RWPE1 (cell line): Measurements from ENCODE around the gene CDA.

ENCODE experiments used
- CTCF ChIA-PET: fragments of 350-600 bp; sonication (Branson Sonifier 250); formaldehyde crosslinking; extraction: SDS; loops from one replicate; lab custom pipeline; 2021; lab: Yijun Ruan, JAX
- POLR2A ChIA-PET: fragments of 400-600 bp; formaldehyde crosslinking; extraction: SDS; loops from one replicate; lab custom pipeline; 2020; ENCODE audit warnings: antibody characterized with exemption; ENCODE audit not compliant: low non-redundant PET; lab: Yijun Ruan, JAX
- DNase-seq: peaks from one replicate; pipeline ENCODE4 v3.0.0; 2012; ENCODE audit warnings: low spot score
- H3K27ac ChIP-seq: fragments of 450-650 bp; 2 replicates; pipeline ENCODE4 v1.5.1; 2017
- CTCF ChIP-seq: fragments of 450-650 bp; conservative IDR thresholded peaks from 2 replicates; pipeline ENCODE4 v1.5.1; 2017; ENCODE audit warnings: low read depth, mild to moderate bottlenecking

Gene CDA

GRCh38 chr1:20555025-20555757 is 33.7 kb upstream of the CDA start:
- CTCF ChIA-PET: no interaction called here
- H3K27ac ChIP-seq: no peak overlapping the region
- TF ChIP-seq CTCF: no peak
- POLR2A ChIA-PET: no interaction called here
- DNase-seq: no peak

DNA sequence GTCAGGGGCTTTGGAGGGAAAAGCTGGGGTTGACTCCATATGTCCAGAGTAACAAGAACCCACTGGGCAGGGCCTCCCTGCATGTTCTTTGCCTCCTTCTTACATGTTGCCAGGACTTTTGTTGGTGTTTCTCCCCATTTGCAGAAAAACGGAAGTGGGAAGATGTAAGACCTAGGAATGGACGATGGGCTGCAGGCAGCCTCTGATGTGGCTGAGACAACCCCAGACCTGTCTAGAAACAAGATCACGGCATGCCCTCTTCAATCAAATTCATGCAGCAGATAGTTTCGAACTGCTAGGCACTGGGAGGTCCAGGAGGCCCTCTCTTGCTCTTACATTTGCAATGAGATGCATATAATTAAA is 33.2 kb upstream of the CDA start:
- POLR2A ChIA-PET: no interaction called here
- DNase-seq: no peak
- CTCF ChIA-PET: no interaction called here
- no peak overlapping the region for H3K27ac ChIP-seq
- no peak for TF ChIP-seq CTCF

DNA sequence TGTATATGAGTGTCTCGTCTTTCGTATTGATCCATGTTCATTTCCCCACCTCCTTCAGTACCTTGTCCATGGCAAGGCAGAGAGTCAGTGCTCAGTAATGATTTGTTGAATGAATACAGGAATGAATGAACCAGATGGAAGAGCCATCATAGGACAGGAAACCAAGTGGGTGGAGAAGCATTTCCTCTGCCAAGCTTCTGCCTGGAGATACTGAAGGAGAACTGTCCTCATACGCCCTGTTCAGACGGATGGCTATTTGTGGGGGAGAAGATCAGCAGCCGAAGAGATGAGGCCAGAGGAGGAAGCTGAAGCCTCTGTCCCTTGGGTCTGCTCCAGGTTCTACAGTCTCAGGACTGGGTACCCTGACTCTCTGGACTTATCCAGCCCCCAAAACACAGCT is 30.7 kb upstream of the CDA start:
- CTCF ChIA-PET: no interaction called here

GRCh38 chr1:20560966-20561365 is 27.9 kb upstream of the CDA start:
- ChIA-PET CTCF (no interaction called here), POLR2A (no interaction called here)
- no peak overlapping the region for H3K27ac ChIP-seq
- no peak for TF ChIP-seq CTCF
- no peak for DNase-seq

More for the DNA sequence above, 30.7 kb upstream of the CDA start:
- DNase-seq: no peak
- TF ChIP-seq CTCF: no peak
- H3K27ac ChIP-seq: no peak overlapping the region
- POLR2A ChIA-PET: no interaction called here

DNA sequence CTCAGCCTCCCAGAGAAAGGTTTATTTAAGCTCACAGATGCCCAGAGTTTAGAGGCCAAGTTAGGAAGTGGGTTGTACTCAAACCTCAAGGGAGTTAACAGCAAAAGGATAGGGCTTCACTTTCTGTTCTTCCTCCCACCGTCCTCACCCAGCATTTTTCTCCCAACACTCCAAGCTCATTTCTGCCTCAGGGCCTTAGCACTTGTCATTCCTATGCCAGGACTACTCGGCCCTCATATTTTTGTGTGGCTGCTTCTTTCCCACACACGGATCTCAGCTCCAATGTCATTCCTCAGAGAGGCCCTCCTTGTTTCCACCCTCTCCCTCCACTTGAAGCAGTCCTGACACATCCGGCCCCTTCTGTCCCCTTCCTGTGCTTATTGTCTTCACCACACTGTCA is 23.7 kb upstream of the CDA start:
- no peak overlapping the region for H3K27ac ChIP-seq
- no peak for TF ChIP-seq CTCF
- ChIA-PET POLR2A (no interaction called here), CTCF (no interaction called here)
- no peak for DNase-seq

GRCh38 chr1:20569523-20570098 is 19.3 kb upstream of the CDA start:
- TF ChIP-seq CTCF: no peak
- no peak overlapping the region for H3K27ac ChIP-seq
- ChIA-PET POLR2A (no interaction called here), CTCF (interaction anchor here (0.5 kb wide), 1 partner anchor 870 kb away, joined by 3 read pairs; no protein-coding TSS in a partner anchor)
- DNase-seq: no peak
